B cell (primary cell): ENCODE results near the gene IGSF1. TPM values are rescaled to one million over a fixed set of nuclear protein-coding genes. Genes with fewer than 3 reads are reported as not detected.

ENCODE experiments used
- ATAC-seq: fragments of 200-7000 bp; cut with Tn5 transposase; one replicate; pipeline ENCODE4 v1.10.0; 2021; ENCODE audit warnings: low read depth, mild to moderate bottlenecking, moderate number of reproducible peaks, moderate library complexity
- CTCF ChIA-PET: fragments of 350-600 bp; sonication (Branson Sonifier 250); formaldehyde crosslinking; loops from one replicate; lab custom pipeline; 2021; ENCODE audit warnings: antibody characterized with exemption, inconsistent platforms; lab: Charles Lee
- POLR2A ChIA-PET: fragments of 350-600 bp; sonication (Branson Sonifier 250); formaldehyde crosslinking; loops from one replicate; lab custom pipeline; 2021; ENCODE audit warnings: antibody characterized with exemption; lab: Charles Lee
- DNase-seq: peaks from one replicate; pipeline ENCODE4 v3.0.0; 2013
- H2AFZ ChIP-seq: 2 replicates; pipeline ENCODE4 v1.6.1; 2012; ENCODE audit warnings: mild to moderate bottlenecking, low read depth, low read length; ENCODE audit not compliant: insufficient read depth, poor library complexity, severe bottlenecking
- H3K27ac ChIP-seq, 2 donors: 1 replicate in 1 of 2; 2 replicates in 1 of 2; pipeline ENCODE4 v1.5.1; 2012 to 2013; ENCODE audit warnings: low read length in 2 of 2, mild to moderate bottlenecking in 2 of 2, moderate library complexity in 1 of 2
- H3K27me3 ChIP-seq, 4 experiments: fragments of 200-600 bp in 1 of 4; sonication (generic) in 1 of 4; replicated peaks in 1 of 4; 1 replicate in 2 of 4; 2 replicates in 2 of 4; pipeline versions ENCODE4 v1.6.1 to v1.7.0; 2013 to 2016; ENCODE audit warnings: low read length in 3 of 4, mild to moderate bottlenecking in 2 of 4, mixed read lengths in 1 of 4, moderate library complexity in 1 of 4; ENCODE audit not compliant: insufficient read depth in 4 of 4, control insufficient read depth in 3 of 4; ENCODE audit errors: control extremely low read depth in 1 of 4
- H3K36me3 ChIP-seq, 2 experiments: replicated peaks in 1 of 2; 1 replicate in 1 of 2; 2 replicates in 1 of 2; pipeline versions ENCODE4 v1.6.1 to v1.7.1; 2013; ENCODE audit warnings: low read length in 1 of 2; ENCODE audit not compliant: insufficient read depth in 2 of 2, control insufficient read depth in 1 of 2; ENCODE audit errors: control extremely low read depth in 1 of 2, extremely low read depth in 1 of 2
- H3K4me1 ChIP-seq, 2 donors: fragments of 200-600 bp in 1 of 2; sonication (generic) in 1 of 2; 1 replicate in 1 of 2; 2 replicates in 1 of 2; pipeline versions ENCODE4 v1.5.1 to v1.6.1; 2013 to 2017; ENCODE audit warnings: low read length in 2 of 2; ENCODE audit not compliant: control insufficient read depth in 2 of 2, insufficient read depth in 2 of 2
- H3K4me2 ChIP-seq: replicated peaks from 2 replicates; pipeline ENCODE3; 2012; ENCODE audit warnings: mild to moderate bottlenecking, low read depth, low read length; ENCODE audit not compliant: poor library complexity, severe bottlenecking
- H3K4me3 ChIP-seq, 5 experiments: fragments of 200-600 bp in 1 of 5; sonication (generic) in 1 of 5; 1 replicate in 3 of 5; 2 replicates in 2 of 5; pipeline versions ENCODE4 v1.5.1 to v1.7.0; 2011 to 2016; ENCODE audit warnings: low read length in 4 of 5, mild to moderate bottlenecking in 4 of 5, low read depth in 2 of 5, control low read depth in 1 of 5, moderate library complexity in 1 of 5; ENCODE audit not compliant: insufficient read depth in 1 of 5; ENCODE audit errors: control extremely low read depth in 1 of 5, extremely low read depth in 1 of 5
- H3K79me2 ChIP-seq: fragments of 200-600 bp; sonication (generic); one replicate; pipeline ENCODE4 v1.6.0; 2016; ENCODE audit warnings: low read length; ENCODE audit not compliant: control insufficient read depth, insufficient read depth
- H3K9ac ChIP-seq: fragments of 200-600 bp; sonication (generic); 2 replicates; pipeline ENCODE4 v1.6.1; 2017; ENCODE audit warnings: mild to moderate bottlenecking, low read length, moderate library complexity
- H3K9me3 ChIP-seq, 3 donors: one replicate each; pipeline versions ENCODE4 v1.6.1 to v1.7.1; 2013; ENCODE audit warnings: low read length in 2 of 3; ENCODE audit not compliant: control insufficient read depth in 2 of 3, insufficient read depth in 1 of 3; ENCODE audit errors: control extremely low read depth in 1 of 3
- H4K20me1 ChIP-seq: 2 replicates; pipeline ENCODE4 v1.6.0; 2012; ENCODE audit warnings: mild to moderate bottlenecking, low read length; ENCODE audit not compliant: insufficient read depth, control insufficient read depth, poor library complexity, severe bottlenecking
- H3K27ac Mint-ChIP-seq: one replicate; pipeline ENCODE4 v1.8.0; 2021; ENCODE audit warnings: mixed read lengths
- H3K27me3 Mint-ChIP-seq: one replicate; pipeline ENCODE4 v1.8.0; 2021; ENCODE audit warnings: mixed read lengths
- H3K4me1 Mint-ChIP-seq: one replicate; pipeline ENCODE4 v1.8.0; 2021; ENCODE audit warnings: mixed read lengths
- H3K4me3 Mint-ChIP-seq: one replicate; pipeline ENCODE4 v1.8.0; 2021; ENCODE audit warnings: mixed read lengths
- H3K9me3 Mint-ChIP-seq: one replicate; pipeline ENCODE4 v1.8.0; 2022; ENCODE audit warnings: mixed read lengths; ENCODE audit not compliant: insufficient read depth
- EZH2 ChIP-seq: IDR thresholded peaks from 2 replicates; pipeline ENCODE4 v1.6.1; 2012; ENCODE audit warnings: borderline replicate concordance, low read depth, mild to moderate bottlenecking, moderate library complexity, low read length; ENCODE audit not compliant: insufficient read depth, poor library complexity, severe bottlenecking
- WGBS: methylation state at CpG from one replicate; pipeline ENCODE4 v1.1.5; 2013; ENCODE audit warnings: missing lambda C conversion rate; ENCODE audit not compliant: insufficient coverage; 5-methylcytosine and 5-hydroxymethylcytosine counted together
- intact Hi-C: fragments of 100-400 bp; cut with micrococcal nuclease; formaldehyde crosslinking; loops from one replicate; pipeline ENCODE4 v1.10.0; 2022
- polyA plus RNA-seq: library from polyadenylated mRNA; depleted of rRNA; stranded (reverse); fragments of >200 nt; gene quantifications from 2 replicates; pipeline ENCODE4 v1.2.3, GENCODE V29; 2012
- total RNA-seq, 2 donors: library from RNA; stranded (reverse); fragments of 120-200 nt in 1 of 2; gene quantifications; 1 replicate in 1 of 2; 2 replicates in 1 of 2; pipeline versions ENCODE4 v1.2.3 to v1.2.4, GENCODE V29; 2013 to 2022
- TF ChIP-seq, protein P1 (sequence below): fragments of 200-600 bp; IDR thresholded peaks from one replicate; pipeline ENCODE4 v1.8.0; 2022; ENCODE audit warnings: antibody characterized with exemption, mild to moderate bottlenecking

Gene IGSF1
- total and polyA plus RNA-seq, 2 donors (not counting 1 experiment from before 2014, with no cell fraction given), result not detected

DNA sequence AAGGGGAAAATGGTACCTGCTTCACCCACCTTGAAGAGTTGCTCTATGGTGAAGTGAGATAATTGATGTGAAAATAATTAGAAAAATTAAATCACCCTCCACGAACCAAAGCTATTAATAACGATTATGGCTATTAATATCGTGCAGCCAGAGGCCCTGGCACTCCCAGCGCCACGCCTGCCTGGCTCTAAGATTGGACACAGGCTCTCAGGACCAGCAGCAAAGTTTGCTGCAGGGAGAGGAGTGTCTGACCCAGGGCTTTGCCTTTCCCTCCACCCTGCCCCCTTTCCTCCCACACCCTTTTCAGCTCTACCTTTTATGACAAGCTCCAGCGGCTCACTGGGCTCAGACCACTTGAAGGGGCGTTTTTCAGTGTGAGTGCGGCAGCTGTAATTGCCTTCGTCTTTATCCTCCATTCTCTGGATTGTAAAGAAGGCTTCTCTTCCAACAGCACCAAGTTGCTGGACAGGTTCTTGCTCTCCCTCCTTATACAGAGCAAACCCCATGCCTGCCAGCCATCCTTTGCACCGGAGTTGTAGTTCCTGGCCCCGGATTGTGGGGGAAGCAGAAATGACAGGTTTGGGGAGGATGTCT lies 11.5 kb downstream of the IGSF1 start:
- H3K27me3 ChIP-seq, result no peaks in the 10 kb centered on the region
- no peak overlapping the region for H3K4me2 ChIP-seq
- 93% methylated on average over 3 of the region's 11 CpGs for WGBS
- intact Hi-C loops, result no loop called here
- ATAC-seq (no peak), DNase-seq (no peak)
- H3K4me1 ChIP-seq, result no peaks in the 10 kb centered on the region
- no peak overlapping the region for H3K4me3 ChIP-seq
- no peak overlapping the region for H3K27ac ChIP-seq
- POLR2A ChIA-PET, result no interaction called here
- H3K79me2 ChIP-seq, result no peaks in the 10 kb centered on the region
- Mint-ChIP-seq H3K4me1 (no peaks in the 10 kb centered on the region), H3K9me3 (no peaks in the 10 kb centered on the region), H3K27ac (no peak overlapping the region), H3K27me3 (no peaks in the 10 kb centered on the region), H3K4me3 (no peak overlapping the region)
- no peaks in the 10 kb centered on the region for H3K36me3 ChIP-seq
- no peak overlapping the region for H2AFZ ChIP-seq
- CTCF ChIA-PET, result no interaction called here
- H4K20me1 ChIP-seq, result no peaks in the 10 kb centered on the region
- TF ChIP-seq EZH2, result no peak
- TF ChIP-seq, protein P1, sequence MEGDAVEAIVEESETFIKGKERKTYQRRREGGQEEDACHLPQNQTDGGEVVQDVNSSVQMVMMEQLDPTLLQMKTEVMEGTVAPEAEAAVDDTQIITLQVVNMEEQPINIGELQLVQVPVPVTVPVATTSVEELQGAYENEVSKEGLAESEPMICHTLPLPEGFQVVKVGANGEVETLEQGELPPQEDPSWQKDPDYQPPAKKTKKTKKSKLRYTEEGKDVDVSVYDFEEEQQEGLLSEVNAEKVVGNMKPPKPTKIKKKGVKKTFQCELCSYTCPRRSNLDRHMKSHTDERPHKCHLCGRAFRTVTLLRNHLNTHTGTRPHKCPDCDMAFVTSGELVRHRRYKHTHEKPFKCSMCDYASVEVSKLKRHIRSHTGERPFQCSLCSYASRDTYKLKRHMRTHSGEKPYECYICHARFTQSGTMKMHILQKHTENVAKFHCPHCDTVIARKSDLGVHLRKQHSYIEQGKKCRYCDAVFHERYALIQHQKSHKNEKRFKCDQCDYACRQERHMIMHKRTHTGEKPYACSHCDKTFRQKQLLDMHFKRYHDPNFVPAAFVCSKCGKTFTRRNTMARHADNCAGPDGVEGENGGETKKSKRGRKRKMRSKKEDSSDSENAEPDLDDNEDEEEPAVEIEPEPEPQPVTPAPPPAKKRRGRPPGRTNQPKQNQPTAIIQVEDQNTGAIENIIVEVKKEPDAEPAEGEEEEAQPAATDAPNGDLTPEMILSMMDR, result no peak
- H3K9me3 ChIP-seq, result no peaks in the 10 kb centered on the region
- H3K9ac ChIP-seq, result no peak overlapping the region

DNA sequence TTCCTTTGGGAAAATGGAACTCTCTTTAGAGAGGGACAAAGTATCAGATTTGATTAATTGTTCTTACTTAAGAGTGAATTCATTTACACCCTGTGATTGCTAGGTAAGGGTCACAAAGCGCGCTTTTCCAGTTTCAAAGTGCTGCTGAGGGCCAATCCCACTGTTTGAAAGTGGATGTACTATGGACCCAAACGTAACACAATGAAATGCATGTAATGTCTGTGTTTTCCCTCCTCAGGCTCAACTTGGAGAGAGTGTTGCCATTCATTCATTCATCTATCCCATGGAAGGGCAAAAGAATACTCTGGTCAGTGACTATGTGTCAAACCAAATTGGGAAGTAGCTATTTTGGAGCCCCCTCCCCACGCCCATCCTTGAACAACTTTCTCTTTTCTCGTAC lies 16.1 kb downstream of the IGSF1 start:
- Histone ChIP-seq H3K4me1 (no peaks in the 10 kb centered on the region), H3K27me3 (no peaks in the 10 kb centered on the region), H3K4me3 (no peak overlapping the region), H2AFZ (no peak overlapping the region), H3K9me3 (no peaks in the 10 kb centered on the region), H3K79me2 (no peaks in the 10 kb centered on the region), H3K9ac (no peak overlapping the region), H3K36me3 (no peaks in the 10 kb centered on the region), H3K4me2 (no peak overlapping the region), H3K27ac (no peak overlapping the region), H4K20me1 (no peaks in the 10 kb centered on the region)
- no peak overlapping the region for H3K4me3 Mint-ChIP-seq
- no CpG with 5 or more reads among the region's 5 CpGs for WGBS
- no peaks in the 10 kb centered on the region for H3K9me3 Mint-ChIP-seq
- ATAC-seq, result no peak
- intact Hi-C loops, result no loop called here
- no peak overlapping the region for H3K27ac Mint-ChIP-seq
- H3K4me1 Mint-ChIP-seq, result no peaks in the 10 kb centered on the region
- DNase-seq, result no peak
- TF ChIP-seq, protein P1, result no peak
- TF ChIP-seq EZH2, result no peak
- CTCF ChIA-PET, result no interaction called here
- POLR2A ChIA-PET, result no interaction called here
- H3K27me3 Mint-ChIP-seq, result no peaks in the 10 kb centered on the region
